ENCODE measurements around the gene RAD51C.

RAD51C gene

GRCh38 chr17:58722274-58722673 is 29.9 kb downstream of the RAD51C start:
- ChIA-PET POLR2A (ENCODE audit: low non-redundant PET) (no interaction called here), CTCF (no interaction called here)
- TF ChIP-seq CTCF (conservative IDR thresholded peaks at IDR 0.05; ENCODE audit: low read depth), result no peak

GRCh38 chr17:58722696-58723095 is 30.3 kb downstream of the RAD51C start:
- CTCF ChIA-PET, result interaction anchor here (0.6 to 0.9 kb wide), 2 partner anchors 12 to 293 kb away, joined by 5 read pairs; no protein-coding TSS in a partner anchor
- no peak for TF ChIP-seq CTCF (conservative IDR thresholded peaks at IDR 0.05; ENCODE audit: low read depth)
- H3K27ac ChIP-seq, result no peak overlapping the region
- no peak for DNase-seq (ENCODE audit: low spot score)
- POLR2A ChIA-PET (ENCODE audit: low non-redundant PET), result no interaction called here

More at GRCh38 chr17:58722274-58722673, 29.9 kb downstream of the RAD51C start:
- no peak for DNase-seq (ENCODE audit: low spot score)
- H3K27ac ChIP-seq, result no peak overlapping the region

- TF ChIP-seq CTCF (conservative IDR thresholded peaks at IDR 0.05; ENCODE audit: low read depth), result no peak
- POLR2A ChIA-PET (ENCODE audit: low non-redundant PET), result no interaction called here
- no peak overlapping the region for H3K27ac ChIP-seq
- CTCF ChIA-PET, result no interaction called here
- no peak for DNase-seq (ENCODE audit: low spot score)
Observed at GRCh38 chr17:58728798-58729197, 36.4 kb downstream of the RAD51C start.

GRCh38 chr17:58730937-58731336 is 38.5 kb downstream of the RAD51C start:
- no peak overlapping the region for H3K27ac ChIP-seq
- TF ChIP-seq CTCF (conservative IDR thresholded peaks at IDR 0.05; ENCODE audit: low read depth), result no peak
- CTCF ChIA-PET, result interaction anchor here (0.7 kb wide), 1 partner anchor 100 kb away, joined by 5 read pairs; no protein-coding TSS in a partner anchor
- POLR2A ChIA-PET (ENCODE audit: low non-redundant PET), result no interaction called here
- DNase-seq (ENCODE audit: low spot score), result no peak

- DNase-seq (ENCODE audit: low spot score), result no peak
- no peak for TF ChIP-seq CTCF (conservative IDR thresholded peaks at IDR 0.05; ENCODE audit: low read depth)
- CTCF ChIA-PET, result no interaction called here
- no peak overlapping the region for H3K27ac ChIP-seq
- POLR2A ChIA-PET (ENCODE audit: low non-redundant PET), result no interaction called here
Observed at GRCh38 chr17:58734040-58734439, 41.6 kb downstream of the RAD51C start.

- no peak for TF ChIP-seq CTCF (conservative IDR thresholded peaks at IDR 0.05; ENCODE audit: low read depth)
- H3K27ac ChIP-seq, result no peak overlapping the region
- DNase-seq (ENCODE audit: low spot score), result no peak
- CTCF ChIA-PET, result interaction anchor here (0.5 to 0.7 kb wide), 2 partner anchors 24 to 311 kb away, joined by 3 to 5 read pairs; no protein-coding TSS in a partner anchor
- POLR2A ChIA-PET (ENCODE audit: low non-redundant PET), result no interaction called here
Observed at GRCh38 chr17:58734811-58735210, 42.4 kb downstream of the RAD51C start.

Measured in RWPE1 (cell line).